Mesendoderm (in vitro differentiated cells): ENCODE data around the gene GSTA3.

Experiments used
- DNase-seq: peaks from one replicate; pipeline ENCODE4 v3.0.0; 2013
- H2AK5ac ChIP-seq: 2 replicates; pipeline ENCODE4 v1.6.1; 2013; ENCODE audit warnings: low read length, inconsistent platforms
- H2BK120ac ChIP-seq: 2 replicates; pipeline ENCODE4 v1.6.1; 2013; ENCODE audit warnings: low read depth, mild to moderate bottlenecking, low read length, moderate library complexity, mixed read lengths
- H2BK15ac ChIP-seq: replicated peaks from 2 replicates; pipeline ENCODE4 v1.6.1; 2013; ENCODE audit warnings: low read depth, mild to moderate bottlenecking, moderate library complexity
- H2BK5ac ChIP-seq: 2 replicates; pipeline ENCODE4 v1.6.1; 2013; ENCODE audit warnings: low read length, inconsistent platforms
- H3K18ac ChIP-seq: 2 replicates; pipeline ENCODE4 v1.6.1; 2013; ENCODE audit warnings: mild to moderate bottlenecking, low read length, mixed read lengths
- H3K23ac ChIP-seq: one replicate; pipeline ENCODE4 v1.6.1; 2013; ENCODE audit warnings: low read length
- H3K27ac ChIP-seq: 2 replicates; pipeline ENCODE4 v1.5.1; 2013; ENCODE audit warnings: low read depth, mild to moderate bottlenecking, inconsistent platforms, low read length, moderate library complexity
- H3K27me3 ChIP-seq: 2 replicates; pipeline ENCODE4 v1.6.1; 2013; ENCODE audit warnings: low read length, control low read depth, mild to moderate bottlenecking, inconsistent platforms; ENCODE audit not compliant: insufficient read depth, poor library complexity
- H3K36me3 ChIP-seq: 2 replicates; pipeline ENCODE4 v1.6.1; 2013; ENCODE audit warnings: low read length, inconsistent platforms; ENCODE audit not compliant: control insufficient read depth, insufficient read depth
- H3K4ac ChIP-seq: one replicate; pipeline ENCODE4 v1.6.1; 2013; ENCODE audit warnings: low read depth, mild to moderate bottlenecking, low read length, moderate library complexity
- H3K4me1 ChIP-seq: 2 replicates; pipeline ENCODE4 v1.6.1; 2013; ENCODE audit warnings: low read depth, low read length, inconsistent platforms; ENCODE audit not compliant: control insufficient read depth
- H3K4me2 ChIP-seq: 2 replicates; pipeline ENCODE4 v1.6.1; 2013; ENCODE audit warnings: low read length
- H3K4me3 ChIP-seq: 2 replicates; pipeline ENCODE4 v1.5.1; 2013; ENCODE audit warnings: mild to moderate bottlenecking, low read length
- H3K56ac ChIP-seq: one replicate; pipeline ENCODE4 v1.6.1; 2013; ENCODE audit warnings: low read length
- H3K79me1 ChIP-seq: 2 replicates; pipeline ENCODE4 v1.6.1; 2013; ENCODE audit warnings: low read length, inconsistent platforms
- H3K79me2 ChIP-seq: 2 replicates; pipeline ENCODE4 v1.6.1; 2013; ENCODE audit warnings: mild to moderate bottlenecking, low read length; ENCODE audit not compliant: control insufficient read depth, insufficient read depth
- H3K9ac ChIP-seq: 2 replicates; pipeline ENCODE4 v1.6.1; 2013; ENCODE audit warnings: low read length, inconsistent platforms
- H4K5ac ChIP-seq: one replicate; pipeline ENCODE4 v1.6.1; 2013; ENCODE audit warnings: low read length
- H4K8ac ChIP-seq: one replicate; pipeline ENCODE4 v1.6.1; 2013; ENCODE audit warnings: low read depth, mild to moderate bottlenecking, control low read depth, low read length, moderate library complexity
- WGBS: extraction: QIAGEN DNeasy Blood & Tissue Kit; methylation state at CpG from one replicate; pipeline ENCODE4 v1.1.7; 2013; ENCODE audit warnings: low lambda C conversion rate, missing lambda C conversion rate; ENCODE audit not compliant: insufficient coverage; ENCODE audit errors: extremely low coverage; 5-methylcytosine and 5-hydroxymethylcytosine counted together

Gene GSTA3

GRCh38 chr6:52893803-52894202, 15.7 kb downstream of the GSTA3 start:
- Histone ChIP-seq H3K4ac (no peak overlapping the region), H3K4me2 (no peak overlapping the region), H3K27ac (no peak overlapping the region), H3K23ac (no peak overlapping the region), H3K9ac (no peak overlapping the region), H3K4me3 (no peak overlapping the region), H3K18ac (no peak overlapping the region), H3K79me1 (no peaks in the 10 kb centered on the region), H3K56ac (no peak overlapping the region), H2BK15ac (peak overlapping the region; percentile 36), H4K5ac (no peak overlapping the region), H4K8ac (no peak overlapping the region), H3K27me3 (no peaks in the 10 kb centered on the region), H3K79me2 (no peaks in the 10 kb centered on the region), H3K4me1 (no peaks in the 10 kb centered on the region), H2BK5ac (no peak overlapping the region), H2AK5ac (no peak overlapping the region), H3K36me3 (no peaks in the 10 kb centered on the region), H2BK120ac (no peak overlapping the region)
- no peak for DNase-seq
- WGBS, result no CpG with 5 or more reads among the region's 2 CpGs

- Histone ChIP-seq H3K56ac (no peak overlapping the region), H3K36me3 (no peaks in the 10 kb centered on the region), H3K9ac (no peak overlapping the region), H4K5ac (no peak overlapping the region), H2BK15ac (no peak overlapping the region), H2BK5ac (no peak overlapping the region), H3K18ac (no peak overlapping the region), H4K8ac (no peak overlapping the region), H3K4me3 (no peak overlapping the region), H3K4ac (no peak overlapping the region), H3K4me1 (no peaks in the 10 kb centered on the region), H3K27ac (no peak overlapping the region), H3K23ac (no peak overlapping the region), H2BK120ac (no peak overlapping the region), H3K27me3 (no peaks in the 10 kb centered on the region), H3K4me2 (no peak overlapping the region), H3K79me1 (no peaks in the 10 kb centered on the region), H3K79me2 (no peaks in the 10 kb centered on the region), H2AK5ac (no peak overlapping the region)
- DNase-seq, result no peak
- WGBS, result 100% methylated on average over 2 of the region's 4 CpGs
These were observed 16.3 kb downstream of the GSTA3 start for GRCh38 chr6:52893221-52893620.

GRCh38 chr6:52890018-52890417, 19.5 kb downstream of the GSTA3 start:
- Histone ChIP-seq H3K9ac (no peak overlapping the region), H2BK15ac (no peak overlapping the region), H4K8ac (no peak overlapping the region), H4K5ac (no peak overlapping the region), H3K79me2 (no peaks in the 10 kb centered on the region), H2BK120ac (no peak overlapping the region), H3K18ac (no peak overlapping the region), H3K4ac (no peak overlapping the region), H3K36me3 (no peaks in the 10 kb centered on the region), H3K4me1 (no peaks in the 10 kb centered on the region), H2BK5ac (no peak overlapping the region), H3K4me2 (no peak overlapping the region), H3K79me1 (no peaks in the 10 kb centered on the region), H3K56ac (no peak overlapping the region), H2AK5ac (no peak overlapping the region), H3K23ac (no peak overlapping the region), H3K4me3 (no peak overlapping the region), H3K27ac (no peak overlapping the region), H3K27me3 (no peaks in the 10 kb centered on the region)
- no CpG with 5 or more reads among the region's 3 CpGs for WGBS
- DNase-seq, result no peak

GRCh38 chr6:52887910-52888524, 21.5 kb downstream of the GSTA3 start:
- Histone ChIP-seq H2BK15ac (no peak overlapping the region), H3K4me2 (no peak overlapping the region), H2BK5ac (no peak overlapping the region), H3K27me3 (no peaks in the 10 kb centered on the region), H3K36me3 (no peaks in the 10 kb centered on the region), H3K79me2 (no peaks in the 10 kb centered on the region), H3K4me3 (no peak overlapping the region), H4K5ac (no peak overlapping the region), H3K23ac (no peak overlapping the region), H3K4ac (no peak overlapping the region), H3K4me1 (no peaks in the 10 kb centered on the region), H3K9ac (no peak overlapping the region), H2BK120ac (no peak overlapping the region), H3K18ac (no peak overlapping the region), H3K79me1 (no peaks in the 10 kb centered on the region), H3K27ac (no peak overlapping the region), H3K56ac (no peak overlapping the region), H2AK5ac (no peak overlapping the region), H4K8ac (no peak overlapping the region)
- no CpG with 5 or more reads among the region's 3 CpGs for WGBS
- DNase-seq, result no peak

GRCh38 chr6:52881996-52882841, 27.3 kb downstream of the GSTA3 start:
- H3K27me3 ChIP-seq, result no peaks in the 10 kb centered on the region
- peak; percentile 84 for DNase-seq
- H3K79me2 ChIP-seq, result no peaks in the 10 kb centered on the region
- no peak overlapping the region for H3K4ac ChIP-seq
- no peak overlapping the region for H2BK15ac ChIP-seq
- H4K8ac ChIP-seq, result no peak overlapping the region
- no CpG with 5 or more reads among the region's 18 CpGs for WGBS
- H2AK5ac ChIP-seq, result no peak overlapping the region
- H3K36me3 ChIP-seq, result no peaks in the 10 kb centered on the region
- no peaks in the 10 kb centered on the region for H3K79me1 ChIP-seq
- H3K4me2 ChIP-seq, result peak overlapping the region; percentile 33
- H3K9ac ChIP-seq, result peak overlapping the region; percentile 62
- H3K18ac ChIP-seq, result no peak overlapping the region
- no peaks in the 10 kb centered on the region for H3K4me1 ChIP-seq
- H4K5ac ChIP-seq, result no peak overlapping the region
- H3K56ac ChIP-seq, result peak overlapping the region; percentile 88
- no peak overlapping the region for H3K4me3 ChIP-seq
- H2BK120ac ChIP-seq, result no peak overlapping the region
- H2BK5ac ChIP-seq, result no peak overlapping the region
- H3K27ac ChIP-seq, result no peak overlapping the region
- no peak overlapping the region for H3K23ac ChIP-seq
